H1 (cell line): ENCODE measurements around the gene RABGGTB.

ENCODE experiments used
- BRCA1 ChIP-seq: IDR thresholded peaks from 2 replicates; pipeline ENCODE4 v1.6.1; 2012; ENCODE audit warnings: low read depth, low read length, improper control_type of control experiment
- CEBPB ChIP-seq: IDR thresholded peaks from 2 replicates; pipeline ENCODE4 v1.6.1; 2012; ENCODE audit warnings: low read depth, low read length
- CHD1 ChIP-seq: IDR thresholded peaks from 2 replicates; pipeline ENCODE4 v1.6.1; 2012; ENCODE audit warnings: low read depth, low read length, improper control_type of control experiment
- CTCF ChIP-seq, 3 experiments: IDR thresholded peaks; 1 replicate in 2 of 3; 2 replicates in 1 of 3; pipeline versions ENCODE4 v1.5.1 to v1.6.1; 2011; ENCODE audit warnings: low read length in 3 of 3, mild to moderate bottlenecking in 3 of 3, inconsistent platforms in 2 of 3, low read depth in 1 of 3, moderate library complexity in 1 of 3; ENCODE audit not compliant: insufficient read depth in 1 of 3; ENCODE audit errors: control extremely low read depth in 1 of 3
- EP300 ChIP-seq, 2 experiments: IDR thresholded peaks; 1 replicate in 1 of 2; 2 replicates in 1 of 2; pipeline ENCODE4 v1.6.1; 2011 to 2012; ENCODE audit warnings: low read depth in 2 of 2, low read length in 2 of 2, mild to moderate bottlenecking in 2 of 2, borderline replicate concordance in 1 of 2, inconsistent platforms in 1 of 2, moderate library complexity in 1 of 2
- EZH2 ChIP-seq: fragments of 200-600 bp; sonication (generic); IDR thresholded peaks from 2 replicates; pipeline ENCODE4 v1.7.1; 2012; ENCODE audit warnings: low read depth, mild to moderate bottlenecking, moderate library complexity, low read length, inconsistent platforms; ENCODE audit not compliant: severe bottlenecking
- HDAC2 ChIP-seq, 2 experiments: fragments of 300-600 bp in 1 of 2; sonication (generic) in 1 of 2; IDR thresholded peaks; 2 replicates each; pipeline ENCODE4 v1.6.1; 2011 to 2012; ENCODE audit warnings: low read depth in 2 of 2, low read length in 2 of 2, mild to moderate bottlenecking in 2 of 2, moderate library complexity in 2 of 2, borderline replicate concordance in 1 of 2, inconsistent platforms in 1 of 2
- HDAC6 ChIP-seq: IDR thresholded peaks from one replicate; pipeline ENCODE4 v1.7.1; 2012; ENCODE audit warnings: low read depth, mild to moderate bottlenecking, inconsistent platforms, low read length, moderate library complexity
- NANOG ChIP-seq: IDR thresholded peaks from 2 replicates; pipeline ENCODE4 v1.6.1; 2011; ENCODE audit warnings: low read length, low read depth, mild to moderate bottlenecking, inconsistent platforms; ENCODE audit not compliant: insufficient read depth, poor library complexity, severe bottlenecking
- POLR2AphosphoS5 ChIP-seq: IDR thresholded peaks from 2 replicates; pipeline ENCODE4 v1.6.1; 2011; ENCODE audit warnings: low read depth, low read length
- RAD21 ChIP-seq, 2 experiments: IDR thresholded peaks in 1 of 2; conservative IDR thresholded peaks in 1 of 2; 2 replicates each; pipeline ENCODE4 v1.6.1; 2011; ENCODE audit warnings: low read depth in 2 of 2, low read length in 2 of 2, improper control_type of control experiment in 1 of 2, inconsistent platforms in 1 of 2, mild to moderate bottlenecking in 1 of 2, moderate library complexity in 1 of 2
- TBP ChIP-seq: IDR thresholded peaks from 2 replicates; pipeline ENCODE4 v1.6.1; 2011; ENCODE audit warnings: low read depth, low read length, improper control_type of control experiment
- ZNF274 ChIP-seq: IDR thresholded peaks from 2 replicates; pipeline ENCODE4 v1.7.0; 2012; ENCODE audit warnings: low read length, borderline replicate concordance; ENCODE audit errors: extremely low read depth

- TF ChIP-seq POLR2AphosphoS5 (no peak), HDAC2 (IDR thresholded peaks at IDR 0.05; ENCODE audit: borderline replicate concordance in 1 of 2, low read depth in 2 of 2, low read length in 2 of 2) (no peak), CTCF (IDR thresholded peaks at IDR 0.05; ENCODE audit: control extremely low read depth in 1 of 3, insufficient read depth in 1 of 3, low read depth in 1 of 3, low read length in 3 of 3) (no peak), RAD21 (IDR thresholded peaks at IDR 0.05 in 1 of 2, conservative IDR thresholded peaks at IDR 0.05 in 1 of 2; ENCODE audit: low read depth in 2 of 2, low read length in 2 of 2) (no peak), HDAC6 (no peak), ZNF274 (no peak), NANOG (no peak), CEBPB (no peak), CHD1 (no peak), EP300 (IDR thresholded peaks at IDR 0.05; ENCODE audit: borderline replicate concordance in 1 of 2, low read depth in 2 of 2, low read length in 2 of 2) (no peak), TBP (no peak), EZH2 (no peak), BRCA1 (no peak)
These were observed 25.3 kb downstream of the RABGGTB start for GRCh38 chr1:75811211-75811981.
